GM23338 (cell line): ENCODE results near the gene KAT6B.

Source experiments
- CREB1 ChIP-seq: fragments of 250-450 bp; sonication (Bioruptor Pico); IDR thresholded peaks from 2 replicates; pipeline ENCODE4 v1.5.0; 2020; ENCODE audit warnings: low read depth, mild to moderate bottlenecking, moderate library complexity
- EZH2 ChIP-seq: fragments of 200-600 bp; sonication (generic); IDR thresholded peaks from one replicate; pipeline ENCODE4 v1.8.0; 2017; ENCODE audit warnings: antibody characterized with exemption, mild to moderate bottlenecking, low read depth; ENCODE audit not compliant: unreplicated experiment
- EZH2phosphoT487 ChIP-seq: fragments of 200-600 bp; sonication (generic); IDR thresholded peaks from one replicate; pipeline ENCODE4 v1.8.1; 2018; ENCODE audit warnings: antibody characterized with exemption; ENCODE audit not compliant: unreplicated experiment
- POLR2AphosphoS5 ChIP-seq: IDR thresholded peaks from 2 replicates; pipeline ENCODE4 v1.6.1; 2016; ENCODE audit warnings: antibody characterized with exemption, low read depth
- STAT1 ChIP-seq: IDR thresholded peaks from one replicate; pipeline ENCODE4 v1.6.1; 2016; ENCODE audit warnings: antibody characterized with exemption; ENCODE audit not compliant: unreplicated experiment
- ZNF114 ChIP-seq: fragments of 250-450 bp; sonication (Bioruptor Pico); IDR thresholded peaks from 2 replicates; pipeline ENCODE4 v1.5.0; 2020; ENCODE audit warnings: mild to moderate bottlenecking, moderate library complexity
- TF ChIP-seq, protein P1 (sequence below), 2 experiments: fragments of 200-600 bp in 1 of 2; sonication (generic) in 1 of 2; conservative IDR thresholded peaks; 2 replicates each; pipeline versions ENCODE4 v1.5.1 to v1.6.1; 2016 to 2017; ENCODE audit warnings: antibody characterized with exemption in 2 of 2, low read depth in 2 of 2, mild to moderate bottlenecking in 2 of 2, moderate library complexity in 1 of 2
- TF ChIP-seq, protein P2 (sequence below): IDR thresholded peaks from one replicate; pipeline ENCODE4 v1.6.1; 2018; ENCODE audit warnings: antibody characterized with exemption; ENCODE audit not compliant: unreplicated experiment

DNA sequence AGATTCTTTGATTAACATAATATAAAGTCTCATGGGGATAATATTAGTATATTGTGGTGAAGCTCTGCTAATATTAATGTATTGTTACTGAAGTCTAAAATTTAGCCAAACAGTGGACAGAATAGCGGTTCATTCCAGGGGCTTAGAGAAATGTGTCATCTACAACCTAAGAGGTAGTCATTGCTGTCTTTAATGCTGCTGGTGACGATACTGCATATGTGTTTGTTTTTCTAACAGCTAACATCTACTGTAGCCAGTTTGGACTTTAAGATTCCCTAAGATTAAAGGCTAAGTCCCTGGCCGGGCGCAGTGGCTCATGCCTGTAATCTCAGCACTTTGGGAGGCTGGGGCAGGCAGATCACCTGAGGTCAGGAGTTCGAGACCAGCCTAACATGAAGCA, 183.0 kb downstream of the KAT6B start:
- TF ChIP-seq, protein P1, sequence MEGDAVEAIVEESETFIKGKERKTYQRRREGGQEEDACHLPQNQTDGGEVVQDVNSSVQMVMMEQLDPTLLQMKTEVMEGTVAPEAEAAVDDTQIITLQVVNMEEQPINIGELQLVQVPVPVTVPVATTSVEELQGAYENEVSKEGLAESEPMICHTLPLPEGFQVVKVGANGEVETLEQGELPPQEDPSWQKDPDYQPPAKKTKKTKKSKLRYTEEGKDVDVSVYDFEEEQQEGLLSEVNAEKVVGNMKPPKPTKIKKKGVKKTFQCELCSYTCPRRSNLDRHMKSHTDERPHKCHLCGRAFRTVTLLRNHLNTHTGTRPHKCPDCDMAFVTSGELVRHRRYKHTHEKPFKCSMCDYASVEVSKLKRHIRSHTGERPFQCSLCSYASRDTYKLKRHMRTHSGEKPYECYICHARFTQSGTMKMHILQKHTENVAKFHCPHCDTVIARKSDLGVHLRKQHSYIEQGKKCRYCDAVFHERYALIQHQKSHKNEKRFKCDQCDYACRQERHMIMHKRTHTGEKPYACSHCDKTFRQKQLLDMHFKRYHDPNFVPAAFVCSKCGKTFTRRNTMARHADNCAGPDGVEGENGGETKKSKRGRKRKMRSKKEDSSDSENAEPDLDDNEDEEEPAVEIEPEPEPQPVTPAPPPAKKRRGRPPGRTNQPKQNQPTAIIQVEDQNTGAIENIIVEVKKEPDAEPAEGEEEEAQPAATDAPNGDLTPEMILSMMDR (conservative IDR thresholded peaks at IDR 0.05; ENCODE audit: low read depth in 2 of 2): no peak
- TF ChIP-seq ZNF114 (CRISPR knock-in tag) (no peak), POLR2AphosphoS5 (no peak), EZH2 (no peak), EZH2phosphoT487 (no peak), STAT1 (no peak), CREB1 (CRISPR knock-in tag) (no peak)
- TF ChIP-seq, protein P2, sequence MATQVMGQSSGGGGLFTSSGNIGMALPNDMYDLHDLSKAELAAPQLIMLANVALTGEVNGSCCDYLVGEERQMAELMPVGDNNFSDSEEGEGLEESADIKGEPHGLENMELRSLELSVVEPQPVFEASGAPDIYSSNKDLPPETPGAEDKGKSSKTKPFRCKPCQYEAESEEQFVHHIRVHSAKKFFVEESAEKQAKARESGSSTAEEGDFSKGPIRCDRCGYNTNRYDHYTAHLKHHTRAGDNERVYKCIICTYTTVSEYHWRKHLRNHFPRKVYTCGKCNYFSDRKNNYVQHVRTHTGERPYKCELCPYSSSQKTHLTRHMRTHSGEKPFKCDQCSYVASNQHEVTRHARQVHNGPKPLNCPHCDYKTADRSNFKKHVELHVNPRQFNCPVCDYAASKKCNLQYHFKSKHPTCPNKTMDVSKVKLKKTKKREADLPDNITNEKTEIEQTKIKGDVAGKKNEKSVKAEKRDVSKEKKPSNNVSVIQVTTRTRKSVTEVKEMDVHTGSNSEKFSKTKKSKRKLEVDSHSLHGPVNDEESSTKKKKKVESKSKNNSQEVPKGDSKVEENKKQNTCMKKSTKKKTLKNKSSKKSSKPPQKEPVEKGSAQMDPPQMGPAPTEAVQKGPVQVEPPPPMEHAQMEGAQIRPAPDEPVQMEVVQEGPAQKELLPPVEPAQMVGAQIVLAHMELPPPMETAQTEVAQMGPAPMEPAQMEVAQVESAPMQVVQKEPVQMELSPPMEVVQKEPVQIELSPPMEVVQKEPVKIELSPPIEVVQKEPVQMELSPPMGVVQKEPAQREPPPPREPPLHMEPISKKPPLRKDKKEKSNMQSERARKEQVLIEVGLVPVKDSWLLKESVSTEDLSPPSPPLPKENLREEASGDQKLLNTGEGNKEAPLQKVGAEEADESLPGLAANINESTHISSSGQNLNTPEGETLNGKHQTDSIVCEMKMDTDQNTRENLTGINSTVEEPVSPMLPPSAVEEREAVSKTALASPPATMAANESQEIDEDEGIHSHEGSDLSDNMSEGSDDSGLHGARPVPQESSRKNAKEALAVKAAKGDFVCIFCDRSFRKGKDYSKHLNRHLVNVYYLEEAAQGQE: no peak
